Memory B cell (primary cell): Measurements from ENCODE around the gene C3orf49.

Experiments
- ATAC-seq: fragments of 150-1000 bp; cut with Tn5 transposase; 2 replicates; pipeline ENCODE4 v1.10.0; 2021; ENCODE audit warnings: low read depth, mild to moderate bottlenecking, moderate library complexity
- DNase-seq, 2 donors: peaks; one replicate each; pipeline ENCODE4 v3.0.0; 2022; ENCODE audit warnings: low spot score in 2 of 2
- H3K27ac Mint-ChIP-seq: one replicate; pipeline ENCODE4 v1.8.0; 2022; ENCODE audit warnings: mild to moderate bottlenecking, moderate library complexity, mixed read lengths
- H3K27me3 Mint-ChIP-seq: one replicate; pipeline ENCODE4 v1.8.0; 2022; ENCODE audit warnings: mixed read lengths
- H3K36me3 Mint-ChIP-seq: one replicate; pipeline ENCODE4 v1.8.0; 2022; ENCODE audit warnings: mild to moderate bottlenecking, mixed read lengths
- H3K4me1 Mint-ChIP-seq: one replicate; pipeline ENCODE4 v1.8.0; 2022; ENCODE audit warnings: mixed read lengths
- H3K4me3 Mint-ChIP-seq: one replicate; pipeline ENCODE4 v1.8.0; 2022; ENCODE audit warnings: mild to moderate bottlenecking, moderate library complexity, mixed read lengths
- H3K9me3 Mint-ChIP-seq: one replicate; pipeline ENCODE4 v1.8.0; 2022; ENCODE audit warnings: mixed read lengths

Gene C3orf49

GRCh38 chr3:63877737-63878393, 58.8 kb downstream of the C3orf49 start:
- ATAC-seq (no peak), DNase-seq (no peak)
- Mint-ChIP-seq H3K4me3 (no peak overlapping the region), H3K36me3 (peaks cover 8% of the 10 kb centered on the region), H3K9me3 (no peaks in the 10 kb centered on the region), H3K27ac (peak overlapping the region; percentile 63), H3K27me3 (no peaks in the 10 kb centered on the region), H3K4me1 (peaks cover 47% of the 10 kb centered on the region)

- H3K4me1 Mint-ChIP-seq: peaks cover 51% of the 10 kb centered on the region
- H3K27ac Mint-ChIP-seq: peak overlapping the region; percentile 63
- H3K27me3 Mint-ChIP-seq: no peaks in the 10 kb centered on the region
- no peak overlapping the region for H3K4me3 Mint-ChIP-seq
- DNase-seq (no peak), ATAC-seq (no peak)
- peaks cover 8% of the 10 kb centered on the region for H3K36me3 Mint-ChIP-seq
- no peaks in the 10 kb centered on the region for H3K9me3 Mint-ChIP-seq
These were observed 59.4 kb downstream of the C3orf49 start for GRCh38 chr3:63878394-63879060.

GRCh38 chr3:63880653-63881052, 61.6 kb downstream of the C3orf49 start:
- Mint-ChIP-seq H3K4me3 (no peak overlapping the region), H3K4me1 (peaks cover 45% of the 10 kb centered on the region), H3K36me3 (peaks cover 4% of the 10 kb centered on the region), H3K27ac (peak overlapping the region; percentile 62), H3K9me3 (no peaks in the 10 kb centered on the region), H3K27me3 (no peaks in the 10 kb centered on the region)
- DNase-seq (no peak), ATAC-seq (no peak)

GRCh38 chr3:63886858-63887257, 67.8 kb downstream of the C3orf49 start:
- no peak overlapping the region for H3K27ac Mint-ChIP-seq
- DNase-seq (no peak), ATAC-seq (no peak)
- H3K27me3 Mint-ChIP-seq: no peaks in the 10 kb centered on the region
- no peak overlapping the region for H3K4me3 Mint-ChIP-seq
- peaks cover 20% of the 10 kb centered on the region for H3K4me1 Mint-ChIP-seq
- no peaks in the 10 kb centered on the region for H3K9me3 Mint-ChIP-seq
- H3K36me3 Mint-ChIP-seq: peaks cover 4% of the 10 kb centered on the region

- Mint-ChIP-seq H3K4me3 (no peak overlapping the region), H3K9me3 (no peaks in the 10 kb centered on the region), H3K27me3 (no peaks in the 10 kb centered on the region), H3K36me3 (peaks cover 10% of the 10 kb centered on the region), H3K4me1 (peaks cover 25% of the 10 kb centered on the region), H3K27ac (no peak overlapping the region)
- no peak for ATAC-seq
- no peak for DNase-seq
These were observed 72.4 kb downstream of the C3orf49 start for GRCh38 chr3:63891518-63891917.

- ATAC-seq: no peak
- DNase-seq: no peak
- Mint-ChIP-seq H3K36me3 (peaks cover 10% of the 10 kb centered on the region), H3K4me3 (no peak overlapping the region), H3K27me3 (no peaks in the 10 kb centered on the region), H3K27ac (peak overlapping the region; percentile 60), H3K4me1 (peaks cover 22% of the 10 kb centered on the region), H3K9me3 (no peaks in the 10 kb centered on the region)
These were observed 73.8 kb downstream of the C3orf49 start for GRCh38 chr3:63892773-63893352.

- peaks cover 25% of the 10 kb centered on the region for H3K4me1 Mint-ChIP-seq
- DNase-seq (no peak), ATAC-seq (no peak)
- H3K4me3 Mint-ChIP-seq: no peak overlapping the region
- H3K27ac Mint-ChIP-seq: peak overlapping the region; percentile 12
- no peaks in the 10 kb centered on the region for H3K27me3 Mint-ChIP-seq
- no peaks in the 10 kb centered on the region for H3K9me3 Mint-ChIP-seq
- H3K36me3 Mint-ChIP-seq: peaks cover 21% of the 10 kb centered on the region
These were observed 76.5 kb downstream of the C3orf49 start for GRCh38 chr3:63895422-63896189.

- DNase-seq (no peak), ATAC-seq (peak; percentile 76)
- H3K27ac Mint-ChIP-seq: peak overlapping the region; percentile 1
- H3K4me3 Mint-ChIP-seq: no peak overlapping the region
- no peaks in the 10 kb centered on the region for H3K9me3 Mint-ChIP-seq
- H3K4me1 Mint-ChIP-seq: peaks cover 26% of the 10 kb centered on the region
- H3K27me3 Mint-ChIP-seq: no peaks in the 10 kb centered on the region
- H3K36me3 Mint-ChIP-seq: peaks cover 24% of the 10 kb centered on the region
These were observed 77.4 kb downstream of the C3orf49 start for GRCh38 chr3:63896332-63897030.
